NCI-H187 (cell line): ENCODE data around the gene PPARG.
"Not testable (repeated sequence)": the region's sequence is repeated elsewhere in the genome, so short reads cannot be mapped to it uniquely, and the experiment has no call there.

Experiments
- DNase-seq, 2 experiments: peaks; one replicate each; lab custom pipeline; 2025; lab: John Stamatoyannopoulos, UW

The PPARG gene

GRCh38 chr3:12379640-12380429 is 91.0 kb downstream of the PPARG start:
- no peak for DNase-seq

GRCh38 chr3:12380461-12380860 is 91.6 kb downstream of the PPARG start:
- DNase-seq: no peak

- no peak for DNase-seq
Measured at GRCh38 chr3:12381199-12381598, 92.3 kb downstream of the PPARG start.

DNA sequence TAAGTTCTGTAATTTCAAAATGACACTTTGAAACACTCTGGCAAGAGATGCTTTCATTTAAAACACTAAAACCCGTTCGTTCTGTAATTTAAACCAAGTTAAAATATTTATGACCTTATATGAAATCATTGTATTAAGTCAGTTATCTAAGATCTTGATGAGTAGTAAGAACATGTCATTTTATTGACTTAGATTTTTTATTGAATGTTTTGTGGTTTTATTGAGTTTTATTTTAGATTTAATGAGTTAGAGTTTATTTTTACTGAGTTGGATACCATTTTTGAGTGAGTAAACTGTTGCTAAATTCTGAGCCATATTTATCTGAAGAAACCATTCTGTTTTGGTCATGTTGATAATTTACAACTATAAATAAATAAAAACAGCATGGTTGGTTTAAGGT is 94.3 kb downstream of the PPARG start:
- no peak for DNase-seq

- DNase-seq: no peak
Measured at GRCh38 chr3:12384451-12385233, 95.8 kb downstream of the PPARG start.

- DNase-seq: not testable (repeated sequence)
Measured at GRCh38 chr3:12386514-12387291, 97.8 kb downstream of the PPARG start.

GRCh38 chr3:12388185-12388584 is 99.3 kb downstream of the PPARG start:
- no peak for DNase-seq

DNA sequence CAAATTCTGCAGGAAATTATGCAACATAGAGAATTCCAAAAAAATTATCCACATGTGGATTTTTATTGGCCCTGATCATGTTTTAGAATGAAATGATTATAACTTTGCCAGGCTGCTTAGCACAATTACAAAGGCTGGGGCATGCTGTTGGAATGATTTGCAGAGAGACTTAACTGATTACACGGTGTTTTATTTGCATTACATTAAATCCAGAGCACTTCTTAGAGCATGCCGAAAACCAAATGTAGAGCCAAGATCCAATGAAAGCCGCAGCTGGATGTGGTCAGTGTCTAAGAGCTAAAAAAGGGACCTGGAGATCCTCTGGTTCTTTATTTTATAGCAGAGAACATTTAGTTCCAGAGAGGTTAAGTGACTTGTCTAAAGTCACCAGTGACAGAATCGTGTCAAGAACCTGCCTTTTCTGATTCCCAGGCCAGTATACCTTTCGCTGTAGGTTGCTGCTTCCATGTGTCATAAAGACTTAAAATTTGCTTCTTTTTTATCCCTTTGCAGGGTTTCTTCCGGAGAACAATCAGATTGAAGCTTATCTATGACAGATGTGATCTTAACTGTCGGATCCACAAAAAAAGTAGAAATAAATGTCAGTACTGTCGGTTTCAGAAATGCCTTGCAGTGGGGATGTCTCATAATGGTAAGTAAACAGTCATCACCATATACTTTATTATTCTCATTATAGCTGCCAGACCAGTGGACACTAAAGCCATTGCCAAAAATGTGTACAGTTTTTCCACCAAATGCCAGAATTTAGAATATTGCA is 103.4 kb downstream of the PPARG start:
- no peak for DNase-seq

DNA sequence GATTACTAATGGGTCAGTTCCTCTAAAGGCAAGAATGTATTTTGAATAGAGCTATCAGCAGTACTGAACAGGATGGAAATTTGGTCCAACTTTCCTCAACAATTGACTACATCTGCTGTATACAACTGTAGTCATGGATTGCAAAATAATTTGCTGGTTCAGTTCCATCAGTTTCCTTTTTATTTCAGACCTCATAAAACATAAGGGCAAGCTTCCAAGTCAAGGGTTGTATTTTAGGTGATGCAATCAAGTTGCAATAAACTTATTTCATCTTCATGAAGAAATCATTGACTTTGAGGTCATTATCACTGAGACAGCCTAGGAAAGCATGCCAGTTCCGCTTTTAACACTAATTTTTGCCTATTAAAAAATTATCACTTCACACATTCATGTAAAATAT is 105.0 kb downstream of the PPARG start:
- DNase-seq: no peak

DNA sequence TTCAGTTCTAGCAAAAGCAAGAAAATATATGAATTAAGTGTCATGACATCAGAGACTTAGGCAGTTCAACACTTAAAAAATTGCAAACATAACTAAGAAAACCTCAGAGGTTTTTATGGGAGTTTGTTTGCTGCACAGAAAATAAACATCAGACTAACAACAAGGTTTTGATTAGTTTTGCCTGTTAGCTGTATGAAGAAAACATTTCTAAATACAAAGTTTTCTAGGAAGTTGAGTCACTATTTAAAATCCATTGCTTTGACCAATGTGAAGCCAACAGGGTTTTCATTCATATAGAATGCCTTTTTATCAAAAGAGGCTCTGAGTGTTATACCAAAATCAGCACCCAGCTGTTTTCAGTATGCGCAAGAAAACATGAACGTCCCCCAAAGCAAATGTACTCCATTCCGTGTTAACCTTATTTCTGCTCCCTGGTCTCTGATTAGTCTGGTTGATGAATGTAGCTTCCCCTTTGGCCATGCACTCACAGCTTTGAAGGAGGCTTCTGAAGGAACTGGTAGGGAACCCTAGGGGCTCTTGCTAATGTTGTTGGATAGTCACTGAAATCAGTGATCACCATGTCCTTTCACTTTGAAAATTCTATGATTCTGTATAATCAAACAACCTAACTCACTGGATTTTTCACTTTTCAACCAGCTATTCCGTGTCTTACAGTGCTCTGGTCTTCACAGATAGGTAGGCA is 105.8 kb downstream of the PPARG start:
- no peak for DNase-seq

- DNase-seq: no peak
Measured at GRCh38 chr3:12395349-12396012, 106.6 kb downstream of the PPARG start.

DNA sequence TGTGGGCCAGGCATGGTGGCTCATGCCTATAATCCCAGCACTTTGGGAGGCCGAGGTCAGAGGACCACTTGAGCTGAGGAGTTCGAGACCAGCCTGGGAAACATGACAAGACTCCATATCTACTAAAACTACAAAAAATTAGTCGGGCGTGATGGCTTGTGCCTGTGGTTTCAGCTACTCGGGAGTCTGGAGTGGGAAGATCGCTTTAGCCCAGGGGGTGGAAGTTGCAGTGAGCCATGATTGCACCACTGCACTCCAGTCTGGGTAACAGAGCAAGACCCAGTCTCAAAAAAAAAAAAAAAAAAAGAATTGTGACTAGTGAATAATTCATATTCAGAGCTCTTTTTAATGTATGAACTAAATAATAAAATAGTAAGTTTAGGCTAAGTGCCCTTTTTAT is 107.6 kb downstream of the PPARG start:
- no peak for DNase-seq

DNA sequence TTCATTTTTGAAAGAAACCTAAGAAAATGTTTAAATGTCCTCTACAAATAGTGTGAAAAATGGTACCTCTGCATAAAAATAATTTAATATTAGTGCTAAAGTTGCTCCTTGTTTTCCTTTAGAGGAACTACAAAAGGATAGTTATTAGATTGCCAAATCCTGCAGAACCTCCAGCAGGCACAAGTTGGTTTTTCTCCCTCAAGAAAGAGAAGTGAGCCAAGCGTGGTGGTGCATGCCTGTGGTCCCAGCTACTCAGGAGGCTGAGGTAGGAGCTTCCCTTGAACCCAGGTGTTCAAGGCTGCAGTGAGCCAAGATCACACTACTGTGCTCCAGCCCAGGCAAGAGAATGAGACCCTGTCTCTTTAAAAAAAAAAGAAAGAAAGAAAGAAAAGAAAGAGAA is 110.4 kb downstream of the PPARG start:
- DNase-seq: no peak

DNA sequence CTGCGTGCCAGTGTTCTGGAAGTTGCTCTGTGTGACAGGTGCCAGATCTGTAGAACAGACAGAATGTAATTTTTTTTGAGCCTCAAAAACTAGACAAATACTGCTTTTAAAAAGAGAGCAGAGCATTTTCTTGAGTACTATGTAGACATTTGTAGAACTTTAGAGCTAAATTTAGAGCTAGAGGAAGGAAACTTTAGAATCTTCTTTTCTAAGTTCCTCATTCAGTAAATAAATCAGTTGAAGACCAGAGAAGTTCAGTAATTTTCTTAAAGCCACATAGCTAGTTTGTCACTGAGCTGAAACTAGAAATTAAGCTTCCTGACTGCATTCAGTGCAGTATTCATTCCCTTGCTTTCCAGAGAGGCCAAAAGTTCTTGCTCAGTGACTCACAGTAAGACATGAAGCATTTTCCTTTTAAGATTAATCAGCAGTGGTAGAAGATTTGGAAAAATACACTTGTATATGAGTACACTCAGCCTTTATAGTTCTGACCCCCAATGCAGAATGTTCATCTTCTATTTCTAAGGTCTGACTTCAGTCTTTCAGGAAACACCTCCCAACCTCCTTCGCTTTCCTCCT is 111.8 kb downstream of the PPARG start:
- no peak for DNase-seq

- DNase-seq: no peak
Measured at GRCh38 chr3:12401208-12401607, 112.3 kb downstream of the PPARG start.

- DNase-seq: no peak
Measured at GRCh38 chr3:12405432-12406272, 116.8 kb downstream of the PPARG start.

- DNase-seq: no peak
Measured at GRCh38 chr3:12408984-12409683, 120.3 kb downstream of the PPARG start.

DNA sequence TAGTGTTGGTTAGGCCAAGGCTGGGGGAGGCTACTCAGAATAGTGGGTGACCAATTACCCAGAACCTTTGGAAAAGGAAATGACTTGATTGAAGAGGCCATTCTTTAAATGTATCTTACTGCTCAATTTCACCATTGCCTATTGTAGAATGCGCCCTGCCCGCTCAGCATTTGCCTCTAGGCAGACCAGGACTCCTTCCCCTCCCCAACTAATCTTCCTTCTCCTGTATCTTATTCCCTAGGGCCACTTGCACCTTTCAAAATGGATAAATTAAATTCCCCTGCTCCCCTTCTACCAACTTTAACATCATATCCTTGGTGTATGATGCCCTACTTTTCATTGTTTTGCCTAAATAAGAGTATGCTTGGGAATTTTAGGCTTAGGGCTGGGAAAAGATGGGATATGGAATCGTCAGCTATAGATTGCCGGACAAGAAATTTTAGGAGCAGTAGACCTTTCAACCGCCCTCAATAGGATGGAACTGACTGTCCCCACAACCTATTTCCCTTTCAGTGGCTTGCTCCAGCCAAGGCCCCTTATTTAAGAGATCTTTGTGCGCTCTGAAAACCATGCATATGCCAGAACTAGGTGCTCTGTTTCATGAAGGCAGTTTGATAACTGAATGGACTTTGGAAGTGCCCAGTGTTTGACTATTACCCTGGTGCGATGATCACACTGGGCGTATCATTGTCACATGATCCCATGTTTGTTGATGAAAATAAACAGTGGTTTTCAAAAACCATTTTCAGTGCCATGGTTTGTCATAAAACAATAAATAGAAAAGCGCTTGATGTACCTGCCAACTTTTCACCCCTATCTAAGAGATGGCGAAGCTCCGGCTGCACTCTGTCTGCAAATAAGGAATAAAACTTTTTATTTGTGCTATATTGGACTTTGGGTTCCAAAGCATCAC is 121.1 kb downstream of the PPARG start:
- no peak for DNase-seq
